Measurements from ENCODE around the gene ABCC8. TPM values are rescaled to one million over a fixed set of nuclear protein-coding genes. Genes with fewer than 3 reads are reported as not detected.

Gene ABCC8
- polyA plus RNA-seq, 1 of the 3 experiments (the other 2 are of a cell fraction): 1.1 TPM

DNA sequence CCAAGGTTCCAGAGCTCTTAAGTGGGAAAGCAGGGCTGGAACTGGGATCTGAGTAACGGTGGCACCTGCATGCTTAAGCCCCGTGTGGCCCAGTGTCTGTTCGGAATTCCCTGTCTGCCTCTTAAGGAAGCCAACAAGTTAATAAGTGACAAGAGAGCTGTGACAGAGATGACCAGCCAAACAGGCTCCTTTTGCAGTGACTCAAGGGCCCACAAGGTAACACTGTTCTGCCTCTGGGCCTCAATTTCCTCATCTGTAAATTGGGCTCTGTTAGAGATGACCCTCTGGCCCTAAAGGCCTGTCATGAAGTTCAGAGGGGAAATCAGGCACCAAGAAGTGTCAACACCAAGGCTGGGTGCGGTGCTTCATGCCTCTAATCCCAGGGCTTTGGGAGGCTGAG, 48.9 kb upstream of the ABCC8 start:
- CTCF ChIA-PET: interaction anchor here (28.1 to 45.6 kb wide), 2 partner anchors 18 to 139 kb away, joined by 499 to 1101 read pairs; partner anchors contain the start of gene KCNJ11
- 57% methylated on average over 4 of the region's 4 CpGs for WGBS (ENCODE audit: low lambda C conversion rate)

DNA sequence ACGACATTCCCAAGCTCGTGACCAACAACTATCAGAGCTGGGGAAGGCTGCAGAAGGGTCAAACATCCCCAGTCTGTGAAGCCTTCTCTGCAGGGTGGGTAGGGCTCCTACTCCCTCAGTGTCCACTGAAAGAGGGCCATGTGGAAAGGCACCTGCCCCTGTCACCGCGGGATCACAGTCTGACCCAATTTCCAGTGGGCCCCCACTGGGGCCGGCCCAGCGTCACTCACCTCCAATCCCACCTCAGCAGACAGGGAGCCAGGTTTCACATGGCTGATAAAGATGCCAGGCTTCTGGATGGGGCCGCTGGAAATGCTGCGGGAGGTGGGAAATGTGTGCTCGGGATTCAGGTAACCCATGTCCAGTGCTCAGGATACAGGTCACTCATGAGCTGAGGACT, 47.6 kb upstream of the ABCC8 start:
- no peaks in the 10 kb centered on the region for H3K9me2 ChIP-seq
- no peak overlapping the region for H3K4me2 ChIP-seq
- ChIA-PET POLR2A (no interaction called here), CTCF (interaction anchor here (0.6 to 45.6 kb wide), 3 partner anchors 17 to 138 kb away, joined by 3 to 1101 read pairs (median 499); partner anchors contain the start of gene KCNJ11)
- no peaks in the 10 kb centered on the region for H3K79me2 ChIP-seq (ENCODE audit: insufficient read depth)
- no peak for TF ChIP-seq EZH2phosphoT487 (IDR thresholded peaks at IDR 0.05; ENCODE audit: borderline replicate concordance, low read depth)
- no peak overlapping the region for H3K4me3 ChIP-seq (ENCODE audit: low read depth in 2 of 2, low read length in 1 of 2)
- H3K36me3 ChIP-seq (replicated peaks in 1 of 2; ENCODE audit: control insufficient read depth in 1 of 2, insufficient read depth in 2 of 2, low read length in 1 of 2): no peaks in the 10 kb centered on the region
- H3K4me1 ChIP-seq (ENCODE audit: control insufficient read depth in 1 of 2, insufficient read depth in 2 of 2, low read depth in 1 of 2, low read length in 1 of 2): peaks cover 0 to 10% of the 10 kb centered on the region in 2 experiments; a peak in 1 of 4 replicates
- no peak overlapping the region for H2AFZ ChIP-seq (ENCODE audit: low read depth)
- H3F3A ChIP-seq (replicated peaks; ENCODE audit: insufficient read depth): no peaks in the 10 kb centered on the region
- no peaks in the 10 kb centered on the region for H4K20me1 ChIP-seq (ENCODE audit: insufficient read depth)
- no peak overlapping the region for H3K27ac ChIP-seq (ENCODE audit: low read depth in 2 of 2, low read length in 1 of 2)
- 82% methylated on average over 8 of the region's 9 CpGs for WGBS (ENCODE audit: low lambda C conversion rate)
- DNase-seq: no peak
- no peaks in the 10 kb centered on the region for H3K9me3 ChIP-seq
- H3K27me3 ChIP-seq (ENCODE audit: insufficient read depth): peaks cover 2% of the 10 kb centered on the region; the same call in 1 of the 2 replicates
- H3K9ac ChIP-seq: no peak overlapping the region

More for the DNA sequence above, 48.9 kb upstream of the ABCC8 start:
- Histone ChIP-seq H3K36me3 (replicated peaks in 1 of 2; ENCODE audit: control insufficient read depth in 1 of 2, insufficient read depth in 2 of 2, low read length in 1 of 2) (no peaks in the 10 kb centered on the region), H3K4me1 (ENCODE audit: control insufficient read depth in 1 of 2, insufficient read depth in 2 of 2, low read depth in 1 of 2, low read length in 1 of 2) (peaks cover 0 to 11% of the 10 kb centered on the region in 2 experiments; a peak in 1 of 4 replicates), H3K79me2 (ENCODE audit: insufficient read depth) (no peaks in the 10 kb centered on the region), H3F3A (replicated peaks; ENCODE audit: insufficient read depth) (no peaks in the 10 kb centered on the region), H3K27ac (ENCODE audit: low read depth in 2 of 2, low read length in 1 of 2) (no peak overlapping the region), H4K20me1 (ENCODE audit: insufficient read depth) (no peaks in the 10 kb centered on the region), H3K27me3 (ENCODE audit: insufficient read depth) (peaks cover 4% of the 10 kb centered on the region; the same call in 1 of the 2 replicates), H3K4me3 (ENCODE audit: low read depth in 2 of 2, low read length in 1 of 2) (no peak overlapping the region), H3K4me2 (no peak overlapping the region), H3K9ac (no peak overlapping the region), H2AFZ (ENCODE audit: low read depth) (no peak overlapping the region), H3K9me2 (no peaks in the 10 kb centered on the region), H3K9me3 (no peaks in the 10 kb centered on the region)
- POLR2A ChIA-PET: no interaction called here
- DNase-seq: no peak
- no peak for TF ChIP-seq CHD2 (IDR thresholded peaks at IDR 0.05; ENCODE audit: low read length, partially characterized antibody)
- TF ChIP-seq SIN3A (IDR thresholded peaks at IDR 0.05; ENCODE audit: borderline replicate concordance, low read depth, low read length): no peak
- TF ChIP-seq, protein P1, sequence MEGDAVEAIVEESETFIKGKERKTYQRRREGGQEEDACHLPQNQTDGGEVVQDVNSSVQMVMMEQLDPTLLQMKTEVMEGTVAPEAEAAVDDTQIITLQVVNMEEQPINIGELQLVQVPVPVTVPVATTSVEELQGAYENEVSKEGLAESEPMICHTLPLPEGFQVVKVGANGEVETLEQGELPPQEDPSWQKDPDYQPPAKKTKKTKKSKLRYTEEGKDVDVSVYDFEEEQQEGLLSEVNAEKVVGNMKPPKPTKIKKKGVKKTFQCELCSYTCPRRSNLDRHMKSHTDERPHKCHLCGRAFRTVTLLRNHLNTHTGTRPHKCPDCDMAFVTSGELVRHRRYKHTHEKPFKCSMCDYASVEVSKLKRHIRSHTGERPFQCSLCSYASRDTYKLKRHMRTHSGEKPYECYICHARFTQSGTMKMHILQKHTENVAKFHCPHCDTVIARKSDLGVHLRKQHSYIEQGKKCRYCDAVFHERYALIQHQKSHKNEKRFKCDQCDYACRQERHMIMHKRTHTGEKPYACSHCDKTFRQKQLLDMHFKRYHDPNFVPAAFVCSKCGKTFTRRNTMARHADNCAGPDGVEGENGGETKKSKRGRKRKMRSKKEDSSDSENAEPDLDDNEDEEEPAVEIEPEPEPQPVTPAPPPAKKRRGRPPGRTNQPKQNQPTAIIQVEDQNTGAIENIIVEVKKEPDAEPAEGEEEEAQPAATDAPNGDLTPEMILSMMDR (IDR thresholded peaks at IDR 0.05): no peak
- TF ChIP-seq YY1 (IDR thresholded peaks at IDR 0.05; ENCODE audit: low read depth): no peak
- TF ChIP-seq, protein P2, sequence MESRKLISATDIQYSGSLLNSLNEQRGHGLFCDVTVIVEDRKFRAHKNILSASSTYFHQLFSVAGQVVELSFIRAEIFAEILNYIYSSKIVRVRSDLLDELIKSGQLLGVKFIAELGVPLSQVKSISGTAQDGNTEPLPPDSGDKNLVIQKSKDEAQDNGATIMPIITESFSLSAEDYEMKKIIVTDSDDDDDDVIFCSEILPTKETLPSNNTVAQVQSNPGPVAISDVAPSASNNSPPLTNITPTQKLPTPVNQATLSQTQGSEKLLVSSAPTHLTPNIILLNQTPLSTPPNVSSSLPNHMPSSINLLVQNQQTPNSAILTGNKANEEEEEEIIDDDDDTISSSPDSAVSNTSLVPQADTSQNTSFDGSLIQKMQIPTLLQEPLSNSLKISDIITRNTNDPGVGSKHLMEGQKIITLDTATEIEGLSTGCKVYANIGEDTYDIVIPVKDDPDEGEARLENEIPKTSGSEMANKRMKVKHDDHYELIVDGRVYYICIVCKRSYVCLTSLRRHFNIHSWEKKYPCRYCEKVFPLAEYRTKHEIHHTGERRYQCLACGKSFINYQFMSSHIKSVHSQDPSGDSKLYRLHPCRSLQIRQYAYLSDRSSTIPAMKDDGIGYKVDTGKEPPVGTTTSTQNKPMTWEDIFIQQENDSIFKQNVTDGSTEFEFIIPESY (IDR thresholded peaks at IDR 0.05; ENCODE audit: borderline replicate concordance, low read depth): no peak
- no peak for TF ChIP-seq NFIC (IDR thresholded peaks at IDR 0.05; ENCODE audit: borderline replicate concordance)
- no peak for TF ChIP-seq RFX5 (IDR thresholded peaks at IDR 0.05; ENCODE audit: low read length)

Measured in SK-N-SH (cell line).